Activated CD4-positive, CD25-positive, alpha-beta regulatory T cell (primary cell): Measurements from ENCODE around the gene KRT28.
"Not testable (repeated sequence)": the region's sequence is repeated elsewhere in the genome, so short reads cannot be mapped to it uniquely, and the experiment has no call there.

Experiments used
- DNase-seq, 4 experiments: peaks; one replicate each; lab custom pipeline; 2025; lab: John Stamatoyannopoulos, UW

Gene KRT28

GRCh38 chr17:40779181-40779909 lies 20.4 kb downstream of the KRT28 start:
- DNase-seq: no peak

DNA sequence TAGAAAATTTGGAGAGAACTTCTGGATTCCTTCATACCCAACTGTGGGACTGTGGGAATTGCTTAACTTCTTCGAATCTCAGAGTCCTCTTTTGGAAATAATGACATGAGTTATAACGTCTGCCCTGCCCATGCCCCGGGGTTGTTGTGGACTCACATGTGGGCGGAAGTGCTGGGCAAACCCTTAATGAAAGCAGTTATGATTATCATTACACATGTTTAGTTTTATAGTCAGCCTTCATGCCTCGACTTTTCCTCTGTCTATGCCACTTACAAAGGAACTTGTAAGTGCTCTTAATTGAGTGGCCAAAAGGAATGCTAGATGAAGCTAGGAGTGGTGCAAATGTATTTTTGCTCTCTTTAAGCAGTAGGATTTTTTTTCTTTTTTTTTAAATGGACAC lies 21.3 kb downstream of the KRT28 start:
- DNase-seq: no peak

DNA sequence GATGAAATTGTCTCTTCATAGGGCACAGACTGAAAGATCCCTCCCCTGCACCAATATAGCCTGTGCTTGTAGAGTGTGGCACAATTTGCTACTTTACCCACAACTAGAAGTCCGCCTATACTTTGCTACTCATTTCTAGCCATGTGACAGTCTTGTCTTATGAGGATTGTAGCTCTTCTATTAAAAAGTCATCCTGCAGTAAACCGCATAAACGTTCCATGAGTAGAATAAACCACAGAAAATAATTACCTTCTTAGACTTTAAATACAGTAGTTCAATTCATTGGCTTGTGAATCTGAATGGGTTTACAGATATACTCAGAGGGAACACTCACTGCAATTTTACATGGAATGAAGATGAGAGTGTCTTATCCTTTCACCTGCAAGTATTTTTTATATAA lies 21.8 kb downstream of the KRT28 start:
- DNase-seq: no peak

- DNase-seq: no peak
These were observed 22.3 kb downstream of the KRT28 start for GRCh38 chr17:40777459-40777858.

DNA sequence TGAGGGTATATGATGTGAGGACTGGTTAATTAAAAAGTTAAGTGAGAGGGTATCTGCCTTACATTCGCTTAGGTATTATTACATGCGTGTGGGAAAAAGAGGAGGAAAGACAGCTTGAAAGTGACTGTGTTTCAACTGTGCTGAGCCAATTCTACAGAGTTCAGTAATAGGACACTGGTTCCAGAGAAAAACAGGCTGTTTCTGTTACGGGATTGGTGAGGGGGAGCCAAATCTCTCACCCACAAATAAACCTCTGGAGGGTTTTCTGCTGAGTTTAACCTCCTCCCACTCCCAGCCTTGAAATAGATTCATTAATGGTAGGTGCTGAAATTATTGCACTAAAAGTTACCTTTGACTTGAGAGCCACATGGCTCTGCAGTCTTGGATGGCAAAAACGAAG lies 23.8 kb downstream of the KRT28 start:
- no peak for DNase-seq

- DNase-seq: no peak
These were observed 27.7 kb downstream of the KRT28 start, which contains the start of gene KRT26 for GRCh38 chr17:40772101-40772500. TSS of gene KRT26 (minus strand) at chr17:40772201. CDS start at chr17:40772113, 88 bp downstream.

DNA sequence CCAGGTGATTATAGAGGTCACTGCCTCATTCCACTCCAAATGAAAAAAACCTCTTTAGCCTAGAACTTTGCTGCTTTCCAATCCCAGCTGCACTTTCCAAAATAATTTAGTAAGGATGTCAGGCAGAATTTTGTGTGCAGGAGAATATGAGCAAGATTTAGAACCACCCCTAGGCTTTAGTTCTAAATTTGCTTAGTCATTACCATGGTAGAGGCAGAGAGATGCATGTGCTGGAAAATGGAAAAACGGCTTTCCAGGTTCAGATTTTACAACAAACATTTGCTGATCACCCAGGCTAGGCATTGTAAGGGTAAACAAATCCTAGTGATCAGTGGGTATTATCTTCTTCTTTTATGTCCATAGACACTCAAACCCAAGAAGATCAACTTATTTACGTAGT lies 34.1 kb downstream of the KRT28 start:
- DNase-seq: no peak

GRCh38 chr17:40763752-40764151 lies 36.0 kb downstream of the KRT28 start:
- no peak for DNase-seq

DNA sequence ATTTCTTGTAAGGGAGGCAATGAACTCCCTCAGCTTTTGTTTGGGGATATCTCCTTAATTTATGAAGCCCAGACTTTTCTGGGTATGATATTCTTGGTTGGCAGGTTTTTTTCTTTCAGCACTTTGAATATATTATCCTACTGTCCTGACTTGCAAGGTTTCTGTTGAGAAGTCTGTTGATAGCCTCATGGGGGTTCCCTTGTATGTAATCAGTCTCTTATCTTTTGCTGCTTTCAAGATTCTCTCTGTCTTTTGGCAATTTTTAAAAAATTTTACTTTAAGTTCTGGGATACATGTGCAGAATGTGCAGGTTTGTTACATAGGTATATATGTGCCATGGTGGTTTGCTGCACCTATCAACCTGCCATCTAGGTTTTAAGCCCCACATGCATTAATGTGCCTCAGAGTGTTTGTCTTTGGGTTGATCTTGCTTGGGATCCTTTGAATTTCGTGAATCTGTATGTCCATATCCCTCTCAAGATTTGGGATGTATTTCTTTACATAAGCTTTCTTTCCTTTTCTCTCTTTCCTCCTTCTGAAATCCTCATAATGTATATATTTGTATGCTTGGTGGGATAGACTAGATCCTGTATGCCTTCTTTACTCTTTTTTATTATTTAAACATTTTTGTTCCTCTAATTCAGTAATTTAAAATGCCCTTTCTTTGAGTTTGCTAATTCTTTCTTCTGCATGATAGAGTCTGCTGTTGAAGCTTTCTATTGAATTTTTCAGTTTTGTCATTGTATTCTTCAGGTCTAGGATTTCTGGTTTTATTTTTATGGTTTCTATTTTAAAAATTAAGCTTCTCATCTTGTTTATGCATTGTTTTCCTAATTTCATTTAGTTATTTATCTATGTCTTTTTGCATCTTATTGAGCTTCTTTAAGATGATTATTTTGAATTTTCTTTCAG lies 39.4 kb downstream of the KRT28 start:
- DNase-seq: no peak

- no peak for DNase-seq
These were observed 44.5 kb downstream of the KRT28 start, which contains the start of gene KRT25 for GRCh38 chr17:40755231-40755630. TSS of gene KRT25 (minus strand) at chr17:40755331. CDS start at chr17:40755271, 60 bp downstream.

DNA sequence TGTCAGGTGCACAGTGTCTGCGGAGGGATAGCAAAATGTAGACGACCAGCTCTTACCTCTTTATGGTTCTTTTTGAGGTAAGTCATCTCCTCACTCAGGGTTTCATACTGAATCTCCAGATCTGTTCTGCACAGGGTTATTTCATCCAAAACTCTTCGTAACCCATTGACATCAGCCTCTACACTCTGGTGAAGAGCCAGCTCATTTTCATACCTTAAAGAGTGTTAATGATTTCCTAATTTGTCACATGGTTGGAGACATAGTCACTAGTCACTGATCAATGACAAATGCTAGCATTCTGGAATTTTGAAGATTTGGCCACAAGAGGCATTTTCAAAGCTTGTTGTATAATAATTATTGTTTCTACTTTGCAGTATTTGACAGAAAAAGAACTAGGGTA lies 46.0 kb downstream of the KRT28 start:
- DNase-seq: no peak

GRCh38 chr17:40751065-40751464 lies 48.7 kb downstream of the KRT28 start:
- no peak for DNase-seq

DNA sequence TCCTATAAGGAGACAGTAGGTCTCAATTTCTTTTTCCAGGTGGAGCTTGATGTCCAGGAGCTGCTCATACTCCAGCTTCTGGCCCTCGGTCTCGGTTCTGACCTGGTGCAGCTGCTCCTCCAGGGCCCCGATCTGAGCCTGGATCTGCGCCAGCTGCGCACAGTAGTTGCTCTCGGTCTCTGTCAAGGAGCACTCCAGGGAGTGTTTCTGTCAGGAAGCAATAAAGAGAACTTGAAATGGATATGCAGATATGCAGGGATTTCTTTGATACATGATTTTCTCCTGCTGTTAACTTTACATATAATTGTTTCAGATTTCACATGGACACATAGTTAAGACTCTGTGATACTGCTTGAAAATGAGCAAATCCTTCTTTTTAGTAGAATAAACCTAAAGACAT lies 49.4 kb downstream of the KRT28 start:
- DNase-seq: no peak

DNA sequence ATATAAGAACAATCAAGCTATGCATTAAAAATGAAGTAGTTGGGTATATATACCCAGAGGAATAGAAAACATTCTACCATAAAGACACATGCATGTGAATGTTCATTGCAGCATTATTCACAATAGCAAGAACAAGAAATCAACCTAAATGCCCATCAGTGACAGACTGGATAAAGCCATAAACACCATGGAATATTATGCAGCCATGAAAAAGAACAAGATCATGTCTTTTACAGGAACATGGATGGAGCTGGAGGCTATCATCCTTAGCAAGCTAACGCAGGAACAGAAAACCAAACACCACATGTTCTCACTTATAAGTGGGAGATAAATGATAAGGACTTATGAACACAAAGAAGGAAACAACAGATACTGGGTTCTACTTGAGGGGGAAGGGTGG lies 51.1 kb downstream of the KRT28 start:
- not testable (repeated sequence) for DNase-seq
